MM.1S (cell line): Measurements from ENCODE around the gene NAA25.

Experiments
- CTCF ChIP-seq: fragments of 300-600 bp; sonication (generic); IDR thresholded peaks from 2 replicates; pipeline ENCODE4 v1.5.1; 2016; ENCODE audit warnings: antibody characterized with exemption, low read length, mixed read lengths
- EZH2 ChIP-seq: fragments of 300-600 bp; sonication (generic); optimal IDR thresholded peaks from 2 replicates; pipeline ENCODE3; 2017; ENCODE audit warnings: low read depth, mild to moderate bottlenecking, antibody characterized with exemption, low read length, mixed read lengths
- EZH2phosphoT487 ChIP-seq: fragments of 300-600 bp; sonication (generic); IDR thresholded peaks from 2 replicates; pipeline ENCODE4 v1.6.1; 2018; ENCODE audit warnings: antibody characterized with exemption, low read length

GRCh38 chr12:112035219-112035785 is 73.3 kb downstream of the NAA25 start:
- TF ChIP-seq CTCF, result no peak
- TF ChIP-seq EZH2, result no peak
- no peak for TF ChIP-seq EZH2phosphoT487
